ENCODE data around the gene ADAMTSL1.

ADAMTSL1 gene

DNA sequence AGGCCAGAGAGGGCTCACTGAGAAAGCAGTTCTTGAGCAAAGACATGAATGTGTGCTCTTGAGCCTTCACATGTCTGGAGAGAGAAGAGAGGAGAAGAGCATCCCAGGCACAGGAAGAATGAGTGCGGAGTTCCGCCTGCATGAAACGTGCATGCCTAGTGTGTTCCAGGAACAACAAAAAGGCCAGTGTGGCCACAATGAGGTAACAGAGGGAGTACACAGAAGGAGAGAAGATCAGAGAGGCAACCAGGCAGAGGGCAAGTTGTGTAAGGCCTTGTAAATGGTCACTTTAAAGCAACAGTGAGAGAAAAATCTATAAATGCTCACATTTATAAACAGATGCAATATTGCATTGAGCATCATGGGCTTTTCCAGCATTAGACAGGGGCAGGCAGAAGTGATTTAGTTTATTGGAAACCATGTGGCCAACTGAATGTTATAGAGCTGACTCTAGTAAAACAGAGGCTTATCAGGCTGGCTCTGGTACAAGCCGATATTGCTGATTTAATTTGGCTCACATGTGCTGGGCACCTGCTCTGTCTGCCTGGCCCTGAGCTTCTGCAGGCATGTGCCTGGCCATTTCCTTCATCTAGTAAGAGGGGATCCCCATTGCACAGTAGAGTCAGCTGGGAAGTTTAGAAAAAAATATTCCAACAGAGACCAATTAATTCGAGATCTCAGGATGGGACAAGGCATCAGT is 373.8 kb downstream of the ADAMTSL1 start:
- TF ChIP-seq, protein P1, sequence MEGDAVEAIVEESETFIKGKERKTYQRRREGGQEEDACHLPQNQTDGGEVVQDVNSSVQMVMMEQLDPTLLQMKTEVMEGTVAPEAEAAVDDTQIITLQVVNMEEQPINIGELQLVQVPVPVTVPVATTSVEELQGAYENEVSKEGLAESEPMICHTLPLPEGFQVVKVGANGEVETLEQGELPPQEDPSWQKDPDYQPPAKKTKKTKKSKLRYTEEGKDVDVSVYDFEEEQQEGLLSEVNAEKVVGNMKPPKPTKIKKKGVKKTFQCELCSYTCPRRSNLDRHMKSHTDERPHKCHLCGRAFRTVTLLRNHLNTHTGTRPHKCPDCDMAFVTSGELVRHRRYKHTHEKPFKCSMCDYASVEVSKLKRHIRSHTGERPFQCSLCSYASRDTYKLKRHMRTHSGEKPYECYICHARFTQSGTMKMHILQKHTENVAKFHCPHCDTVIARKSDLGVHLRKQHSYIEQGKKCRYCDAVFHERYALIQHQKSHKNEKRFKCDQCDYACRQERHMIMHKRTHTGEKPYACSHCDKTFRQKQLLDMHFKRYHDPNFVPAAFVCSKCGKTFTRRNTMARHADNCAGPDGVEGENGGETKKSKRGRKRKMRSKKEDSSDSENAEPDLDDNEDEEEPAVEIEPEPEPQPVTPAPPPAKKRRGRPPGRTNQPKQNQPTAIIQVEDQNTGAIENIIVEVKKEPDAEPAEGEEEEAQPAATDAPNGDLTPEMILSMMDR (IDR thresholded peaks at IDR 0.05; ENCODE audit: control insufficient read depth, insufficient read depth, low read depth, low read length, missing control alignments) = no peak
- no peak overlapping the region for H3K4me3 ChIP-seq (ENCODE audit: control insufficient read depth, low read depth, low read length)
- DNase-seq (ENCODE audit: low read depth) = no peak

DNA sequence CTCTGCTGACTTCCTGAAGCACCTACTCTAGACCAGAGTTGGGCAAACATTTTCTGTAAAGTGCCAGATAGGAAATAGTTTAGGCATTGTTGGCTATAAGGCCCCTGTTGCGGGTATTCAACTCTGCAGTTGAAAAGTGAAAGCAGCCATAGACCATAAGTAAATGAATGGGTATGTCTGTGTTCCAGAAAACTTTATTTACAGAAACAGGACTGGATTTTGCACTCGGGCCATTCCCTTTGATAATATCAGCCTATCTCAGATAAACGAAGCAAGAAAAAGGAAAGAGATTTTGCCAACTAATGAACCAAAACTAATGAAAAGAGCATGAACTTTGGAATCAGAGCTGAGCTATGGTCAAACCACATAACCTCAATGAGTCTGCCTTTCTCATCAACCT is 374.7 kb downstream of the ADAMTSL1 start:
- TF ChIP-seq, protein P1 (IDR thresholded peaks at IDR 0.05; ENCODE audit: control insufficient read depth, insufficient read depth, low read depth, low read length, missing control alignments) = no peak
- DNase-seq (ENCODE audit: low read depth) = no peak
- H3K4me3 ChIP-seq (ENCODE audit: control insufficient read depth, low read depth, low read length) = no peak overlapping the region

DNA sequence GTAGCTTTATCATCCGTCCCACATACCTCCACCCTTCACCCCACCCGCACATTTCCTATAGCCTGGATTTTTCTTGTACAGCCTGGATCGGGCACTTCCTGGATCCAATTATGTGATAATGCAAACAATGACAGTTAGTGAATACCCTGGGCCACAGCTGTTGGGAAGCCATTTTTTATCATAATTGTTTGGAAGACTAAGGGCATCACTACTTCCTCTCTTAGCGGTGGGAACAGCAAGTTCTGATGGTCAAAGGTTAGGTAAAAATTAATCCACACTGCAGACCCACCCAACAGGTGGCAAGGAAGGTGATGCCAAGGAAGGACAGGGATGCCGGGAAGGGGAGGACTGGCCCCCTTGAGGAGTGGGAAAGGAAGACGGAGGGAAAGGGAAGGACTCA is 375.3 kb downstream of the ADAMTSL1 start:
- DNase-seq (ENCODE audit: low read depth) = no peak
- no peak overlapping the region for H3K4me3 ChIP-seq (ENCODE audit: control insufficient read depth, low read depth, low read length)
- TF ChIP-seq, protein P1 (IDR thresholded peaks at IDR 0.05; ENCODE audit: control insufficient read depth, insufficient read depth, low read depth, low read length, missing control alignments) = no peak

DNA sequence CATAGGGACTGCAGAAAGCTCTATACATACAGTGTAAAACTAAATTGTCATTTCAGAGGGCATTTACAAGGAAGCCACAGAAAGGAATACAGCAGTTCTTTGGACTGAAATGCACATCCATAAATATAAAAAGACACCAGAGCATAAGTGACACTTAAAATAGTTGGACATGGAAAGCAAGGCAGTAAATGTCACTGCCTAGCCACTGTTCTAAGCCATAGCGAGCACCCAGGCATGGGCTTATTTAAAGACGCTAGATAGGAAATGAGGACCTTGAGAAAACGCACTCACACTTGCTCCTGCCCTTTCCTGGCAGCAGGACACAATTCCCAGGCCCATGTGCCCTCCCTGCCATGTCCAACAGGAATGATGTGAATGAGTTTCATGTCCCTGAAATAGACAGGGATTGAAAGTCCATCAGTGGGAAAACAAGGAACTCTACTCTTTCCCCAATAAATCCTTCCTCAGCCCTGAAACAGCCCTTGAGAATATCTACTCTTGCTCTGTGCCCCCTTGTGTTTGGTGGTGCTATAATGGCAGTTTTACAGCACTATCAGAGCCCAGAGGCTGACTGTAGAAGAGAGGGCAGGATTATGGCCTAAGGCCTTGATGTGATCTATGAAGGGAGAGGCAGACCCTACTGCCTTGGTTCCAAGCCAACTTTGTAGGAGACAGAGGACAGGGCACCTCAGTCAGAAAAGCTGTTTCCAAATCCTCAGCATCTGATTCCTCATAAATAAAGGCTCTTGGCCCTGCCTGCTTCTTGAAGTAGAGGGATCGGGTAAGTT is 376.1 kb downstream of the ADAMTSL1 start:
- DNase-seq (ENCODE audit: low read depth) = no peak
- no peak overlapping the region for H3K4me3 ChIP-seq (ENCODE audit: control insufficient read depth, low read depth, low read length)
- TF ChIP-seq, protein P1 (IDR thresholded peaks at IDR 0.05; ENCODE audit: control insufficient read depth, insufficient read depth, low read depth, low read length, missing control alignments) = no peak

DNA sequence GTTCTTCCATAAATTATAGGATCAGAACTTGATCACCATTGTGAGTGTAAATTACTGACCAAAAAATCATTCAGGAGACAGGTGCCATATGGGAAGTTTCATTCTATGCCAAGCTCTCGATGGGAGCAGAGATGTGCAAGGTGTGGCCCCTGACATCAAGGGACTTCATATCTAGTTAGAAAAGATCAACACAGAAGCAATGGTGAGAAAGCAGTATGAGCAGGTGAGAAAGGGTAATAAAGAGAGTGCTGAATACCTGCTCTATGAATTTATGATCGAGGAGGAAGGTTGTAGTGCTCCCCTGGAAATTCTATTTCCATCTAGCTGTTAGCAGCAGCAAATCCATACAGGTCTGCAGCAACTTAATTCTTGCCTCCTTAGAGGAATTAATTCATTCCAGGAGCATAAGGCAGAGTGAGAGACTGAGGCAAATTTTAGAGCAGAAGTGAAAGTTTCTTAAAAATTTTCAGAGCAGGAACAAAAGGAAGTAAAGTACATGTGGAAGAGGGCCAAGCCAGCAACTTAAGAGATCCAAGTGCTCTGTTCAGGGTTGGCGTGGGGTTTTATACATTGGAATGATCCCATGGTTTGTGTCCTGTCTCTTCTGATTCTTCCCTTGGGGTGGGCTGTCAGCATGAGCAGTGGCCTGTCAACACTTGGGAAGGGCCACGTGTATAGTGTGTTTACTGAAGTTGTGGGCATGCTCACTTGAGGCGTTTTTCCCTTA is 377.3 kb downstream of the ADAMTSL1 start:
- H3K4me3 ChIP-seq (ENCODE audit: control insufficient read depth, low read depth, low read length) = no peak overlapping the region
- TF ChIP-seq, protein P1 (IDR thresholded peaks at IDR 0.05; ENCODE audit: control insufficient read depth, insufficient read depth, low read depth, low read length, missing control alignments) = no peak
- DNase-seq (ENCODE audit: low read depth) = no peak

DNA sequence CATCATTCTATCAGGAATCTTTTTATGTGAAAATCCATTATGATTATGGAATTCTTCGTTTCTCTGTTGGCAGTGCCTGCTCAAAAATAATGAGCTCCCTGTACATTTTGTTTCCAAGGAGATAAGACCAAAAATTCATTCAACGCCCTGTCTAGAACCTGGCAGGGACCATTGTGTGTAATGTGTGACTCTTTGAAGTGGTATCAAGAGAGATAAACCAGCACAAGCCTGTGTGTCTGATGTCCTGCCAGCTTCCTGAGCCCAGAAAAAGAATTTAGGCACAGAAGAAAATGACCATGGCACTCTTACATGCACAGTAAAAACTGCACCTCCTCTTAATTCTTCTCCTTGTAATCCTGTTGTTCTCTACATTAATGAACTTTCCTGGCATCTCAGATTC is 381.7 kb downstream of the ADAMTSL1 start:
- H3K4me3 ChIP-seq (ENCODE audit: control insufficient read depth, low read depth, low read length) = no peak overlapping the region
- TF ChIP-seq, protein P1 (IDR thresholded peaks at IDR 0.05; ENCODE audit: control insufficient read depth, insufficient read depth, low read depth, low read length, missing control alignments) = no peak
- no peak for DNase-seq (ENCODE audit: low read depth)
